ENCODE results near the gene P3R3URF. TPM values are rescaled to one million over a fixed set of nuclear protein-coding genes. Genes with fewer than 3 reads are reported as not detected.

P3R3URF gene
- total and polyA plus RNA-seq, 8 donors, result not detected

GRCh38 chr1:46196609-46197008 is 20.3 kb upstream of the P3R3URF start:
- DNase-seq (no peak), ATAC-seq (no peak), FAIRE-seq (no peak)
- Histone ChIP-seq H3K4me3 (no peak overlapping the region), H3K27ac (no peak overlapping the region), H3K9me3 (no peaks in the 10 kb centered on the region), H3K4me1 (peaks cover 0 to 13% (median 9%) of the 10 kb centered on the region in 3 donors), H3K27me3 (no peaks in the 10 kb centered on the region), H3K36me3 (peaks cover 0 to 10% (median 6%) of the 10 kb centered on the region in 3 donors)
- WGBS, 2 donors, result 93 to 94% methylated on average over 9 of the region's 9 CpGs
- intact Hi-C loops (cut with DNase I), result no loop called here
- TF ChIP-seq CTCF (IDR thresholded peaks at IDR 0.05), result no peak

GRCh38 chr1:46194641-46195193 is 18.4 kb upstream of the P3R3URF start:
- DNase-seq (no peak), ATAC-seq (no peak), FAIRE-seq (no peak)
- H3K9me3 ChIP-seq, result no peaks in the 10 kb centered on the region
- H3K36me3 ChIP-seq, result peaks cover 0 to 10% (median 6%) of the 10 kb centered on the region in 3 donors
- H3K27ac ChIP-seq, result no peak overlapping the region
- no peak overlapping the region for H3K4me3 ChIP-seq
- H3K4me1 ChIP-seq, result peaks cover 0 to 13% (median 9%) of the 10 kb centered on the region in 3 donors
- no peak for TF ChIP-seq CTCF (IDR thresholded peaks at IDR 0.05)
- no peaks in the 10 kb centered on the region for H3K27me3 ChIP-seq
- intact Hi-C loops (cut with DNase I), result no loop called here
- 78 to 81% methylated on average over 5 of the region's 5 CpGs for WGBS, 2 donors

- FAIRE-seq, result no peak
- intact Hi-C loops (cut with DNase I), result no loop called here
- Histone ChIP-seq H3K4me3 (no peak overlapping the region), H3K36me3 (peaks cover 0 to 10% (median 6%) of the 10 kb centered on the region in 3 donors), H3K9me3 (no peaks in the 10 kb centered on the region), H3K27me3 (no peaks in the 10 kb centered on the region), H3K27ac (no peak overlapping the region), H3K4me1 (peaks cover 0 to 9% (median 8%) of the 10 kb centered on the region in 3 donors)
- ATAC-seq, result no peak
- TF ChIP-seq CTCF (IDR thresholded peaks at IDR 0.05), result no peak
- 86 to 89% methylated on average over 9 of the region's 9 CpGs for WGBS, 2 donors
- DNase-seq, result no peak
Observed at GRCh38 chr1:46193984-46194570, 17.8 kb upstream of the P3R3URF start.

GRCh38 chr1:46193285-46193684 is 17.0 kb upstream of the P3R3URF start:
- H3K4me3 ChIP-seq, result no peak overlapping the region
- DNase-seq, result no peak
- peaks cover 0 to 9% (median 6%) of the 10 kb centered on the region in 3 donors for H3K4me1 ChIP-seq
- H3K36me3 ChIP-seq, result peaks cover 0 to 15% (median 6%) of the 10 kb centered on the region in 3 donors
- no peak for FAIRE-seq
- ATAC-seq, result no peak
- intact Hi-C loops (cut with DNase I), result no loop called here
- TF ChIP-seq CTCF (IDR thresholded peaks at IDR 0.05), result no peak
- no peaks in the 10 kb centered on the region for H3K9me3 ChIP-seq
- H3K27ac ChIP-seq, result no peak overlapping the region
- WGBS, 2 donors, result 90 to 91% methylated on average over 7 of the region's 7 CpGs
- H3K27me3 ChIP-seq, result no peaks in the 10 kb centered on the region

GRCh38 chr1:46192171-46192570 is 15.9 kb upstream of the P3R3URF start:
- Histone ChIP-seq H3K9me3 (no peaks in the 10 kb centered on the region), H3K36me3 (peaks cover 0 to 16% (median 6%) of the 10 kb centered on the region in 3 donors), H3K4me3 (no peak overlapping the region), H3K27me3 (no peaks in the 10 kb centered on the region), H3K27ac (no peak overlapping the region), H3K4me1 (peaks cover 0 to 3% (median 2%) of the 10 kb centered on the region in 3 donors)
- DNase-seq (no peak), ATAC-seq (no peak), FAIRE-seq (no peak)
- WGBS, 2 donors, result 89 to 91% methylated on average over 10 of the region's 10 CpGs
- TF ChIP-seq CTCF (IDR thresholded peaks at IDR 0.05), result no peak
- intact Hi-C loops (cut with DNase I), result no loop called here
